SJCRH30 (cell line): ENCODE results near the gene MDN1. TPM values are rescaled to one million over a fixed set of nuclear protein-coding genes. Genes with fewer than 3 reads are reported as not detected.
A peak's percentile ranks its signal among the peaks of the same experiment; 100 is the strongest.
"Not testable (repeated sequence)": the region's sequence is repeated elsewhere in the genome, so short reads cannot be mapped to it uniquely, and the experiment has no call there.

ENCODE experiments used
- DNase-seq, 2 experiments: peaks; one replicate each; pipeline ENCODE4 v3.0.0-alpha.2; 2015 to 2020
- H3K27ac ChIP-seq: fragments of 250-450 bp; sonication (Bioruptor Pico); 2 replicates; pipeline ENCODE4 v1.5.1; 2020; ENCODE audit warnings: mild to moderate bottlenecking, moderate library complexity
- H3K27me3 ChIP-seq: fragments of 250-450 bp; sonication (Bioruptor Pico); 2 replicates; pipeline ENCODE4 v1.5.1; 2020; ENCODE audit warnings: mild to moderate bottlenecking, moderate library complexity
- H3K36me3 ChIP-seq: fragments of 250-450 bp; sonication (Bioruptor Pico); 2 replicates; pipeline ENCODE4 v1.5.1; 2020; ENCODE audit warnings: mild to moderate bottlenecking, moderate library complexity
- H3K4me1 ChIP-seq: fragments of 250-450 bp; sonication (Bioruptor Pico); 2 replicates; pipeline ENCODE4 v1.5.1; 2020; ENCODE audit warnings: mild to moderate bottlenecking, moderate library complexity
- H3K4me3 ChIP-seq: fragments of 250-450 bp; sonication (Bioruptor Pico); 2 replicates; pipeline ENCODE4 v1.5.1; 2020; ENCODE audit warnings: mild to moderate bottlenecking, moderate library complexity
- H3K9me3 ChIP-seq: fragments of 250-450 bp; sonication (Bioruptor Pico); replicated peaks from 2 replicates; pipeline ENCODE4 v1.5.1; 2020; ENCODE audit warnings: mild to moderate bottlenecking, moderate library complexity
- total RNA-seq: library from RNA; depleted of rRNA; stranded (reverse); fragments of >200 nt; shearing (Covaris generic); gene quantifications from 2 replicates; pipeline ENCODE4 v1.2.3, GENCODE V29; 2014

The MDN1 gene
- total RNA-seq, 1 experiment from 2014 or later: 48.6 TPM

- Histone ChIP-seq H3K27me3 (no peaks in the 10 kb centered on the region), H3K4me3 (no peak overlapping the region), H3K4me1 (no peaks in the 10 kb centered on the region), H3K9me3 (no peaks in the 10 kb centered on the region), H3K36me3 (peaks cover 45% of the 10 kb centered on the region), H3K27ac (no peak overlapping the region)
- DNase-seq: no peak
These were observed 176.2 kb downstream of the MDN1 start for GRCh38 chr6:89643406-89643805.

DNA sequence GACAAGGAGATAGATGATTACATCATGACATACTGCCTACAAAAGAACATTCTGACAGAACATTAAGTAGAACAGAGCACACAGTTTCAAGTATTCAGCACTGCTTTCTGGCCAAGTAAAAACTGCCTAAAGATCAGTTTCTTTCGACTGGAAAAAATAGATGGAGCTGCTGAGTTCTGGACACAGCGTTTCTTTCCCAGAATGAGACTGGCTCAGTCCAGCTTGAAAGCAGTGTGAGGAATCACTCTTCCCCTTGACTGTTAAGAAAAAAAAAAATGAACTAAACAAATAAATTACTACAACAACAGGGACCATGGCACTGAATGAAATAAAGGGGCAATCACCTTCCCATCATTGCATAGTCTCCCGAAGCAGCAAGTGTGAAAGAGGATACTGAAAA lies 176.6 kb downstream of the MDN1 start:
- H3K9me3 ChIP-seq: no peaks in the 10 kb centered on the region
- peaks cover 40% of the 10 kb centered on the region for H3K36me3 ChIP-seq
- H3K4me1 ChIP-seq: no peaks in the 10 kb centered on the region
- no peak for DNase-seq
- no peaks in the 10 kb centered on the region for H3K27me3 ChIP-seq
- H3K27ac ChIP-seq: no peak overlapping the region
- no peak overlapping the region for H3K4me3 ChIP-seq

- not testable (repeated sequence) for H3K9me3 ChIP-seq, H3K4me3 ChIP-seq, H3K4me1 ChIP-seq, DNase-seq, H3K27ac ChIP-seq, H3K27me3 ChIP-seq
- peaks cover 35% of the 10 kb centered on the region for H3K36me3 ChIP-seq
These were observed 178.0 kb downstream of the MDN1 start for GRCh38 chr6:89641581-89641980.

GRCh38 chr6:89640804-89641203 lies 178.8 kb downstream of the MDN1 start:
- Histone ChIP-seq H3K4me1 (no peaks in the 10 kb centered on the region; the same call in 1 of the 2 replicates), H3K36me3 (peaks cover 35% of the 10 kb centered on the region), H3K27ac (no peak overlapping the region), H3K4me3 (no peak overlapping the region), H3K27me3 (no peaks in the 10 kb centered on the region), H3K9me3 (no peaks in the 10 kb centered on the region)
- DNase-seq: no peak

DNA sequence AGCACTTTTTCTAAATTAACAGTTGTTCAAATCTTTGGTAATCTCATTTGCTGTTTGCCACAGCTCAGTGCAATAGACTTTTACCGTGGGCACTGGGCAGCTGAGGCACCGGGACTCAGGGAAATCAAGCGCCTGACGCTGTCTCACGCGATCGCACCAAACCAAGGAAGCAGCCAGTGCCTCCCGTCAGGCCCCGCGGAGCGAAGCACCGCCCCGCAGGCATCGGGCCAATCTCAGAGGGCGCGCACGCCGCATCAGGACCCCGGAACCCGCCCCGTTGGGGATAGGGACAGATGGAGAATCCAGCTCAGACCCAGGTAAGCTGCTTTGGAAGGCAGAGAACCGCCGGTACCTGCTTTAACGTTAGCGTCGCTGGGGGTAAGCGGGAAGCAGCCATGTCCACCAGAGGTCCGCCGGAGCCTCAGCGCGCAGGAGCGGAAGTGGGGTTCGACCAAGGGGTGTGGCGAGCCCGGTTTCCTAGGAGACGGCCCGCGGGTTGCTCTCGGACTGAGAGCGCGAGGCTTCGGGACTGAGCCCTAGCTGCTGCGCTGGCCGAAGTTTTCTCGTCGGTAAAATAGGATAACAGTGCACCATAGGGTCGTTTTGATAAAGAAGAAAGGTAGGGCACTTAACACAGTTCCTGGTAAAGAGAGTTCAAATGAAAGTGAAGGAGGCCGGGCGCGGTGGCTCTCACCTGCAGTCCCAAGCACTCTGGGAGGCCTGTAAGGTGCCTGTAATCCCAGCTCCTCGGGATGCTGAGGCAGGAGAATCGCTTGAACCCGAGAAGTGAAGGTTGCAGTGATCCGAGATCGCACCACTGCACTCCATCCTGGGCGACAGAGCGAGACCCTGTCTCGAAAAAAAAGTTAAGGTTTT lies 181.0 kb downstream of the MDN1 start, which contains the start of gene LYRM2:
LYRM2 (minus strand) TSS at position 428 of the 876 bp plus-strand sequence; CDS start at position 397, 31 bp downstream.
- Histone ChIP-seq H3K27me3 (no peaks in the 10 kb centered on the region), H3K36me3 (peaks cover 18% of the 10 kb centered on the region), H3K27ac (peak within 1 kb of the TSS; percentile 88), H3K4me1 (no peaks in the 10 kb centered on the region; the same call in 1 of the 2 replicates), H3K4me3 (peak within 1 kb of the TSS; percentile 93), H3K9me3 (no peaks in the 10 kb centered on the region)
- peak; percentile 93 to 94 for DNase-seq

DNA sequence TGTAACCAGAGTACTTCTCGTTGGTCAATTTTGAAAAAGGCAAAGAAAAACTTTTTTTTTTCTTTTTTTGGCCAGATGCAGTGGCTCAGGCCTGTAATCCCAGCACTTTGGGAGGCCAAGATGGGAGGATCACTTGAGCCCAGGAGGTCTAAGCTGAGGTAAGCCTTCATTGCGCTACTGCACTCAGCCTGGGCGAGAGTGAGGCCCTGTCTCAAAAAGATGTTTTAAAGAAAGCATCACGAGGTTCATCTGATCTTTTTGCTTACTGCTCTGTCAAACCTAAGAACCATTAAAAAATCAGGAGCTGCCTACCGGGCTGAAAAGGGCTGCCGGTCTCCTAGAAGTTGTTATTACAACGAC lies 181.7 kb downstream of the MDN1 start:
- Histone ChIP-seq H3K27ac (peak overlapping the region; percentile 88), H3K9me3 (no peaks in the 10 kb centered on the region), H3K4me1 (no peaks in the 10 kb centered on the region; the same call in 1 of the 2 replicates), H3K4me3 (peak overlapping the region; percentile 93), H3K36me3 (peaks cover 14% of the 10 kb centered on the region), H3K27me3 (no peaks in the 10 kb centered on the region)
- DNase-seq: no peak

DNA sequence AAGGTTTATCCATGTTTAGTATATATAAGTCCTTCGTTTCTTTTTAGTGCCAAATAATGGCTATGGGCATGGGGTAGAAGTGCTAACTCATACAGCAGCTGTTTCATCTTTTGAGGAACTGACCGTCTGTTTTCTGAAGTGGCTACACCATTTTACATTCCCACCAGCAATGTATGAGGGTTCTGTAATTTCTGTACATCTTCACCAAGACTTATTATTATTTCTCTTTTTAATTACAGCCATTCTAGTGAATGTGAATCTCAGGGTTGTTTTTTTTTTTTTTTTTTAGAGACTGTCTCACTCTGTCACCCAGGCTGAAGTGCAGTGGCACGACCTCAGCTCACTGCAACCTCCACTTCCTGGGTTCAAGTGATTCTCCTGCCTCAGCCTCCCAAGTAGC lies 183.2 kb downstream of the MDN1 start:
- H3K36me3 ChIP-seq: not testable (repeated sequence)

DNA sequence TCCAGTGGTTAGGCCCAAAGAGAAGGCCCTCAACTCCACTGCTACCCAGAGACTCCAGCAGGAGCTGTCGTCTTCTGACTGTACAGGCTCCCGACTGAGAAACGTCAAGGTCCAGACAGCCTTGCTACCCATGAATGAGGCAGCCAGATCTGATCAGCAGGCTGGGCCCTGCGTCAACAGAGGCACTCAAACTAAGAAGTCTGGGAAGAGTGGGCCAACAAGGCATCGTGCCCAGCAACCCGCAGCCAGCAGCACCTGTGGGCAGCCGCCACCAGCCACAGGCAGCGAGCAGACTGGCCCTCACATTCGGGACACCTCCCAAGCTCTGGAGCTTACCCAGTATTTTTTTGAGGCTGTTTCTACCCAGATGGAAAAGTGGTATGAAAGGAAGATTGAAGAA lies 189.1 kb downstream of the MDN1 start:
- no peaks in the 10 kb centered on the region for H3K4me1 ChIP-seq
- H3K4me3 ChIP-seq: no peak overlapping the region
- DNase-seq: no peak
- H3K9me3 ChIP-seq: no peaks in the 10 kb centered on the region
- no peak overlapping the region for H3K27ac ChIP-seq
- H3K27me3 ChIP-seq: no peaks in the 10 kb centered on the region
- no peaks in the 10 kb centered on the region for H3K36me3 ChIP-seq

More for the DNA sequence above, 183.2 kb downstream of the MDN1 start:
- H3K4me3 ChIP-seq, DNase-seq, H3K27me3 ChIP-seq, H3K4me1 ChIP-seq, H3K9me3 ChIP-seq, H3K27ac ChIP-seq: not testable (repeated sequence)

DNA sequence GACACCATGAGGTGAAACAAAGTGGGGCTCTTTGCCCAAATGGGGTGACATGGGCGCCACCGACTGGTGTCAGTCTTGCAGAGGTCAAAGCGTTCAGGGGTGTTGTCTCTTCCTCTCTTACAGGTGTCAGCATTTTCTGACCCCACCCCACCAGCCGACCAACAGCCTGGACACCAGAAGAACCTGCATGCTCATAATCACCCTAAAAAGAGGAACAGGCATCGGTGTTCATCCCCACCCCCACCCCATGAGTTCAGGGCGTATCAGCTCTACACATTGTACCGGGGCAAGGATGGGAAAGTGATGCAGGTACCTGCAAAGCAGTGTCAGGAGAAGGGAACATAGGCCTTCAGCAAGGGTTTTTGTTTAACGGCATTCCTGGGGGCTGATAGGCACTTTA lies 195.8 kb downstream of the MDN1 start:
- no peak for DNase-seq
- H3K27ac ChIP-seq: no peak overlapping the region
- H3K9me3 ChIP-seq: no peaks in the 10 kb centered on the region
- no peaks in the 10 kb centered on the region for H3K27me3 ChIP-seq
- H3K4me3 ChIP-seq: no peak overlapping the region
- no peaks in the 10 kb centered on the region for H3K36me3 ChIP-seq
- no peaks in the 10 kb centered on the region for H3K4me1 ChIP-seq

DNA sequence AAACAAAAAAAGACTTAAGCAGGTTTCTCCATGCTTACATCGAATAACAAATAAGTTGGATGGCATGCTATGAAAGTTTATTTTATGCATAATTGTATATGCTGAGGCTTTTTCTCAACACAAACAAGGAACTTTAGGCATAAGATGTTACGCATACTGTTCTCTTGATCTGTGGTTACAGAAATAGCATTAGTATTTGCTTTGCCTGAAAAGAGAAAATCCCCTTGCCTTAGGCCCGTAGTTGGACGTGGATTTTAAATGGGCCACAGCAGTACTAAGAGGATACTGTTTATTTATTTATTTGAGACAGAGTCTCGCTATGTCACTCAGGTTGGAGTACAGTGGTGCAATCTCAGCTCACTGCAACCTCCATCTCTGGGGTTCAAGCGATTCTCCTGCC lies 200.0 kb downstream of the MDN1 start:
- no peak for DNase-seq
- Histone ChIP-seq H3K27me3 (no peaks in the 10 kb centered on the region), H3K4me3 (no peak overlapping the region), H3K9me3 (no peaks in the 10 kb centered on the region), H3K27ac (no peak overlapping the region), H3K4me1 (no peaks in the 10 kb centered on the region), H3K36me3 (no peaks in the 10 kb centered on the region)

DNA sequence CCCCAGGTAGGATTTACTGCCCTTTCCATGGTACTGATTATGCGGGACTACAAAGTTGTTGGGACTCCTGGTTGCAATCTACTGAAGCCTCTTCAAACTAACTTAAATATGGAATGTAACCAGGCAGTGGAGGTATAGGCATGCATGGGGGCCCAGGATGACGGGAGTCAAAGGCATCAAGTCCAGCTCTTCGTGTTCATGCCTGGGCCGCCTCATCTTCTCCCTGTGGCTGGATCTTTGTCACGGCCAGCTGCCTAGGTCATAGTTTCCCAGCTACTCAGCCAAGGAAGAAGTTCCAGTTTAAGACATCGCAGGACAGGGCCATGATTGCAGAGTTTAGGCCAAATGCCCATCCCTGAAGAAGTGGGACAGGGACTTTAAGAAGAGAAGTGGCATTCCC lies 201.6 kb downstream of the MDN1 start:
- no peak for DNase-seq
- H3K4me1 ChIP-seq: no peaks in the 10 kb centered on the region
- H3K27me3 ChIP-seq: no peaks in the 10 kb centered on the region
- H3K36me3 ChIP-seq: no peaks in the 10 kb centered on the region
- no peak overlapping the region for H3K4me3 ChIP-seq
- H3K27ac ChIP-seq: no peak overlapping the region
- H3K9me3 ChIP-seq: no peaks in the 10 kb centered on the region

DNA sequence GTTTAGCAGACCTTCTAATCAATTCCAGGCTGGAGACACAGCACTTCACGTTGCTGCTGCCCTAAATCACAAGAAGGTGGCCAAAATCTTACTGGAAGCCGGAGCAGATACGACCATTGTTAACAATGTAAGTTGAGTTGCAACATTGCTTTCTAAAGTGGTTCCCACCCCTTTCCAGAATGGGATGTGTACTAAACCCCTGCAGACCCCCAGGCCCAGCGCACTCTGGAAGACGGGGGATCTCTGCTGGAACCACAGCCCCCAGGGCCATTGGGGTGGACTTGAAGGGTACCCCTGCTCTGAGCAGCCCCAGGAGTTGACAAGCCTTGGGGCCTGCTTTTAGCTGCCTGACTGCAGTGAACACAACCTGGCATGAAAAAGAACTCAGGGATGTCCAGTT lies 203.1 kb downstream of the MDN1 start:
- Histone ChIP-seq H3K9me3 (no peaks in the 10 kb centered on the region), H3K4me3 (no peak overlapping the region), H3K27ac (no peak overlapping the region), H3K27me3 (no peaks in the 10 kb centered on the region), H3K36me3 (no peaks in the 10 kb centered on the region), H3K4me1 (no peaks in the 10 kb centered on the region)
- DNase-seq: no peak

- Histone ChIP-seq H3K4me1 (no peaks in the 10 kb centered on the region), H3K36me3 (no peaks in the 10 kb centered on the region), H3K9me3 (no peaks in the 10 kb centered on the region), H3K27me3 (no peaks in the 10 kb centered on the region), H3K27ac (no peak overlapping the region), H3K4me3 (no peak overlapping the region)
- DNase-seq: no peak
These were observed 203.7 kb downstream of the MDN1 start for GRCh38 chr6:89615882-89616281.

GRCh38 chr6:89613790-89614189 lies 205.8 kb downstream of the MDN1 start:
- no peaks in the 10 kb centered on the region for H3K9me3 ChIP-seq
- no peak overlapping the region for H3K27ac ChIP-seq
- H3K36me3 ChIP-seq: no peaks in the 10 kb centered on the region
- H3K27me3 ChIP-seq: no peaks in the 10 kb centered on the region
- H3K4me3 ChIP-seq: no peak overlapping the region
- DNase-seq: no peak
- H3K4me1 ChIP-seq: no peaks in the 10 kb centered on the region

- H3K27me3 ChIP-seq: no peaks in the 10 kb centered on the region
- peak; percentile 13 to 15 for DNase-seq
- no peak overlapping the region for H3K27ac ChIP-seq
- H3K4me1 ChIP-seq: no peaks in the 10 kb centered on the region
- H3K4me3 ChIP-seq: no peak overlapping the region
- no peaks in the 10 kb centered on the region for H3K36me3 ChIP-seq
- H3K9me3 ChIP-seq: no peaks in the 10 kb centered on the region
These were observed 207.5 kb downstream of the MDN1 start for GRCh38 chr6:89612121-89612520.

DNA sequence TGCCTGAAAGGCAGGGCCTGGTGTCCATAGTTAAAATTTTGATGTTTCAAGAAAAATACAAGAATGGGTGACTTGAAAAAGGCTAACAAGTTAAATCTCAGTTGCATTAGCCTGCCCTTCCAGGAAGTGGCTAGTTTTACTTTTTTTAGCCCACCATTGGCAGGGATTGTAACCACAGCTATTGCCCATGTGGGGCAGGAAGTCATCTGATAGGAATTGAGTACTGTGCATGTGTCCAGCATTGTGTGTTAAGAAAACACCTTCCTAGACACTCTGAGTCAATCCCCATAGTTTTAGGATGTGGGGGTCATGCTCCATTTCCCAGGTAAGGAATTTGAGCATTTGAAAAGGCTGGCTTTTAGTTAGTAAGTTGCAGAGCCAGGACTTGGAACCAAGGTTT lies 207.9 kb downstream of the MDN1 start:
- H3K4me3 ChIP-seq: no peak overlapping the region
- no peaks in the 10 kb centered on the region for H3K27me3 ChIP-seq
- H3K36me3 ChIP-seq: no peaks in the 10 kb centered on the region
- H3K9me3 ChIP-seq: no peaks in the 10 kb centered on the region
- H3K4me1 ChIP-seq: no peaks in the 10 kb centered on the region
- no peak for DNase-seq
- no peak overlapping the region for H3K27ac ChIP-seq
